H1 (cell line): ENCODE measurements around the gene VAX1. TPM values are rescaled to one million over a fixed set of nuclear protein-coding genes. Genes with fewer than 3 reads are reported as not detected.

ENCODE experiments used
- CTCF ChIA-PET: fragments of 300-600 bp; sonication (Branson Sonifier 250); formaldehyde crosslinking; loops from one replicate; lab custom pipeline; 2021; ENCODE audit not compliant: partially characterized antibody; lab: Charles Lee
- POLR2A ChIA-PET: fragments of 300-600 bp; sonication (Branson Sonifier 250); formaldehyde crosslinking; loops from one replicate; lab custom pipeline; 2021; ENCODE audit warnings: inconsistent platforms; ENCODE audit not compliant: partially characterized antibody; lab: Charles Lee
- DNase-seq, 2 experiments: peaks; one replicate each; pipeline versions ENCODE4 v3.0.0 to v3.0.0-alpha.2; 2010 to 2022; ENCODE audit warnings: low spot score in 2 of 2, low read depth in 1 of 2, mixed read lengths in 1 of 2
- FAIRE-seq: peaks from 2 replicates; lab custom pipeline; 2011; peaks lifted over from hg19 to GRCh38; lab: Jason Lieb, UNC
- H2AFZ ChIP-seq: 2 replicates; pipeline ENCODE4 v1.8.1; 2012; ENCODE audit warnings: low read length, inconsistent platforms
- H2AK5ac ChIP-seq: 2 replicates; pipeline ENCODE4 v1.6.1; 2013; ENCODE audit warnings: low read depth, low read length
- H2BK120ac ChIP-seq: replicated peaks from 2 replicates; pipeline ENCODE3; 2013; ENCODE audit warnings: low read depth, low read length, inconsistent platforms
- H2BK12ac ChIP-seq: 2 replicates; pipeline ENCODE4 v1.6.1; 2013; ENCODE audit warnings: low read depth, low read length
- H2BK15ac ChIP-seq: 2 replicates; pipeline ENCODE4 v1.6.1; 2013; ENCODE audit warnings: low read length
- H2BK20ac ChIP-seq: 2 replicates; pipeline ENCODE4 v1.6.1; 2013; ENCODE audit warnings: low read length
- H2BK5ac ChIP-seq: 2 replicates; pipeline ENCODE4 v1.6.1; 2013; ENCODE audit warnings: low read depth, low read length
- H3K14ac ChIP-seq: 2 replicates; pipeline ENCODE4 v1.6.1; 2013; ENCODE audit warnings: inconsistent platforms; ENCODE audit not compliant: insufficient read length
- H3K18ac ChIP-seq: 2 replicates; pipeline ENCODE4 v1.6.1; 2013; ENCODE audit warnings: low read length; ENCODE audit errors: extremely low read depth
- H3K23ac ChIP-seq: 2 replicates; pipeline ENCODE4 v1.6.1; 2013; ENCODE audit warnings: inconsistent platforms; ENCODE audit not compliant: insufficient read length
- H3K23me2 ChIP-seq: 2 replicates; pipeline ENCODE4 v1.6.1; 2013; ENCODE audit warnings: low read depth, low read length
- H3K27ac ChIP-seq: 2 replicates; pipeline ENCODE4 v1.6.1; 2011; ENCODE audit warnings: low read depth, low read length, inconsistent platforms
- H3K27me3 ChIP-seq, 4 experiments: replicated peaks in 1 of 4; 1 replicate in 1 of 4; 2 replicates in 3 of 4; pipeline versions ENCODE4 v1.6.1 to v1.8.1; 2011 to 2013; ENCODE audit warnings: low read length in 3 of 4, mild to moderate bottlenecking in 3 of 4, inconsistent platforms in 2 of 4, mixed read lengths in 2 of 4, moderate library complexity in 1 of 4; ENCODE audit not compliant: control insufficient read depth in 3 of 4, insufficient read depth in 3 of 4; ENCODE audit errors: extremely low read depth in 1 of 4
- H3K36me3 ChIP-seq, 4 experiments: 2 replicates each; pipeline versions ENCODE4 v1.6.1 to v1.8.1; 2011 to 2013; ENCODE audit warnings: mild to moderate bottlenecking in 4 of 4, low read length in 3 of 4, moderate library complexity in 2 of 4, control low read depth in 1 of 4, inconsistent platforms in 1 of 4; ENCODE audit not compliant: insufficient read depth in 4 of 4, control insufficient read depth in 2 of 4
- H3K4ac ChIP-seq: replicated peaks from 2 replicates; pipeline ENCODE3; 2013; ENCODE audit warnings: low read length, low read depth, mixed read lengths, inconsistent platforms; ENCODE audit not compliant: insufficient read length
- H3K4me1 ChIP-seq, 4 experiments: replicated peaks in 1 of 4; 1 replicate in 1 of 4; 2 replicates in 3 of 4; pipeline versions ENCODE4 v1.6.1 to v1.8.1; 2011 to 2013; ENCODE audit warnings: low read length in 3 of 4, inconsistent platforms in 2 of 4, mixed read lengths in 1 of 4; ENCODE audit not compliant: insufficient read depth in 4 of 4, control insufficient read depth in 3 of 4
- H3K4me2 ChIP-seq, 2 experiments: 2 replicates each; pipeline versions ENCODE4 v1.6.1 to v1.8.1; 2011 to 2013; ENCODE audit warnings: low read depth in 2 of 2, low read length in 2 of 2, control low read depth in 1 of 2, inconsistent platforms in 1 of 2, mild to moderate bottlenecking in 1 of 2; ENCODE audit not compliant: insufficient read depth in 1 of 2
- H3K4me3 ChIP-seq, 4 experiments: fragments of 200-600, 300-600 bp in 1 of 4; sonication (generic), shearing (Covaris generic), sonication (Bioruptor Twin) in 1 of 4; 2 replicates each; pipeline versions ENCODE4 v1.5.1 to v1.8.1; 2011 to 2016; ENCODE audit warnings: low read length in 4 of 4, low read depth in 3 of 4, control low read depth in 2 of 4, inconsistent platforms in 2 of 4, mild to moderate bottlenecking in 2 of 4, mixed read lengths in 1 of 4, moderate library complexity in 1 of 4; ENCODE audit not compliant: insufficient read depth in 2 of 4; ENCODE audit errors: extremely low read depth in 1 of 4
- H3K56ac ChIP-seq: replicated peaks from 2 replicates; pipeline ENCODE3; 2013; ENCODE audit warnings: low read depth, mild to moderate bottlenecking, mixed read lengths, low read length, inconsistent platforms; ENCODE audit not compliant: insufficient read length
- H3K79me1 ChIP-seq: 2 replicates; pipeline ENCODE4 v1.6.1; 2013; ENCODE audit warnings: low read depth, low read length, control low read depth
- H3K79me2 ChIP-seq, 2 experiments: 2 replicates each; pipeline versions ENCODE4 v1.6.1 to v1.8.1; 2012 to 2013; ENCODE audit warnings: low read length in 2 of 2, mild to moderate bottlenecking in 2 of 2, inconsistent platforms in 1 of 2; ENCODE audit not compliant: insufficient read depth in 2 of 2, control insufficient read depth in 1 of 2
- H3K9ac ChIP-seq, 4 experiments: replicated peaks in 1 of 4; 1 replicate in 1 of 4; 2 replicates in 3 of 4; pipeline versions ENCODE4 v1.6.1 to v1.8.1; 2011 to 2013; ENCODE audit warnings: low read depth in 3 of 4, low read length in 3 of 4, control low read depth in 2 of 4, mild to moderate bottlenecking in 2 of 4, moderate library complexity in 2 of 4, inconsistent platforms in 1 of 4; ENCODE audit errors: extremely low read depth in 1 of 4
- H3K9me3 ChIP-seq, 2 experiments: 2 replicates each; pipeline versions ENCODE4 v1.6.1 to v1.8.1; 2012 to 2013; ENCODE audit warnings: mild to moderate bottlenecking in 2 of 2, moderate library complexity in 2 of 2, control low read depth in 1 of 2, inconsistent platforms in 1 of 2, low read depth in 1 of 2, low read length in 1 of 2, mixed read lengths in 1 of 2; ENCODE audit not compliant: insufficient read depth in 2 of 2
- H4K20me1 ChIP-seq, 2 experiments: replicated peaks in 1 of 2; 2 replicates each; pipeline versions ENCODE3 to v1.8.1; 2011 to 2013; ENCODE audit warnings: inconsistent platforms in 2 of 2, low read length in 2 of 2, mild to moderate bottlenecking in 1 of 2; ENCODE audit not compliant: insufficient read depth in 2 of 2, control insufficient read depth in 1 of 2
- H4K5ac ChIP-seq: 2 replicates; pipeline ENCODE4 v1.6.1; 2013; ENCODE audit warnings: low read length, low read depth, mixed read lengths, inconsistent platforms; ENCODE audit not compliant: insufficient read length
- H4K8ac ChIP-seq: 2 replicates; pipeline ENCODE4 v1.8.0; 2013; ENCODE audit warnings: mild to moderate bottlenecking, moderate library complexity, low read length, inconsistent platforms; ENCODE audit not compliant: insufficient read depth; ENCODE audit errors: extremely low read depth
- H4K91ac ChIP-seq: replicated peaks from 2 replicates; pipeline ENCODE3; 2013; ENCODE audit warnings: low read length, mixed read lengths, inconsistent platforms; ENCODE audit not compliant: insufficient read length
- CTBP2 ChIP-seq: IDR thresholded peaks from 2 replicates; pipeline ENCODE4 v1.7.0; 2011; ENCODE audit warnings: borderline replicate concordance, mild to moderate bottlenecking, moderate library complexity, mixed read lengths, low read length; ENCODE audit not compliant: insufficient read depth, insufficient read length
- KDM1A ChIP-seq: fragments of 200-600, 300-600 bp; sonication (generic); IDR thresholded peaks from 2 replicates; pipeline ENCODE4 v1.7.1; 2016; ENCODE audit warnings: mild to moderate bottlenecking, low read length, borderline replicate concordance
- KDM4A ChIP-seq: IDR thresholded peaks from one replicate; pipeline ENCODE4 v1.7.1; 2012; ENCODE audit warnings: low read depth, mild to moderate bottlenecking, moderate library complexity, low read length, inconsistent platforms; ENCODE audit not compliant: severe bottlenecking
- NRF1 ChIP-seq: IDR thresholded peaks from 2 replicates; pipeline ENCODE4 v1.6.1; 2011; ENCODE audit warnings: mild to moderate bottlenecking, low read depth, low read length, improper control_type of control experiment
- PHF8 ChIP-seq: fragments of 200-600 bp; sonication (generic); conservative IDR thresholded peaks from 2 replicates; pipeline ENCODE4 v1.7.1; 2012; ENCODE audit warnings: low read depth, mild to moderate bottlenecking, inconsistent platforms, low read length, moderate library complexity
- POLR2AphosphoS5 ChIP-seq: IDR thresholded peaks from 2 replicates; pipeline ENCODE4 v1.6.1; 2011; ENCODE audit warnings: low read depth, low read length
- RNF2 ChIP-seq: fragments of 200-900, 300-1000 bp; sonication (generic); IDR thresholded peaks from 2 replicates; pipeline ENCODE4 v1.7.1; 2016; ENCODE audit warnings: borderline replicate concordance, low read depth, mild to moderate bottlenecking, antibody characterized with exemption, low read length; ENCODE audit not compliant: poor library complexity, severe bottlenecking; ENCODE audit errors: missing control alignments
- TAF1 ChIP-seq: IDR thresholded peaks from 2 replicates; pipeline ENCODE4 v1.6.1; 2011; ENCODE audit warnings: mild to moderate bottlenecking, low read depth, low read length
- WGBS, 2 experiments: shearing (Covaris generic) in 1 of 2; methylation state at CpG; one replicate each; pipeline versions ENCODE4 v1.1.6 to v1.1.7; 2013 to 2015; ENCODE audit warnings: low lambda C conversion rate in 2 of 2, mixed read lengths in 2 of 2, inconsistent platforms in 1 of 2, low coverage in 1 of 2, missing lambda C conversion rate in 1 of 2; ENCODE audit not compliant: insufficient replicate concordance in 2 of 2, insufficient coverage in 1 of 2, insufficient read length in 1 of 2; ENCODE audit errors: extremely low coverage in 1 of 2, missing lambda C conversion rate in 1 of 2; 5-methylcytosine and 5-hydroxymethylcytosine counted together
- polyA plus RNA-seq, 7 experiments: library from polyadenylated mRNA; depleted of rRNA in 3 of 7; stranded (reverse) in 5 of 7; unstranded in 2 of 7; fragments of >200 nt in 5 of 7; fragments of 200-250 nt in 2 of 7; gene quantifications; 1 replicate in 5 of 7; 2 replicates in 1 of 7; 4 replicates in 1 of 7; pipeline versions ENCODE4 v1.2.1 to v1.2.3, GENCODE V29; 2011 to 2013; ENCODE audit warnings: missing spikeins in 2 of 7, mixed read lengths in 2 of 7
- total RNA-seq: library from RNA; stranded (reverse); fragmentation: NEBNext Ultra II Directional; extraction: Animal tissue kit (Norgen Biotek cat#: 25700); gene quantifications from 2 replicates; pipeline ENCODE4 v1.2.1, GENCODE V29; 2021

Gene VAX1
- total and polyA plus RNA-seq, 2 of the 8 experiments (the other 6 are each of a cell fraction or from before 2014, with no cell fraction given): not detected

DNA sequence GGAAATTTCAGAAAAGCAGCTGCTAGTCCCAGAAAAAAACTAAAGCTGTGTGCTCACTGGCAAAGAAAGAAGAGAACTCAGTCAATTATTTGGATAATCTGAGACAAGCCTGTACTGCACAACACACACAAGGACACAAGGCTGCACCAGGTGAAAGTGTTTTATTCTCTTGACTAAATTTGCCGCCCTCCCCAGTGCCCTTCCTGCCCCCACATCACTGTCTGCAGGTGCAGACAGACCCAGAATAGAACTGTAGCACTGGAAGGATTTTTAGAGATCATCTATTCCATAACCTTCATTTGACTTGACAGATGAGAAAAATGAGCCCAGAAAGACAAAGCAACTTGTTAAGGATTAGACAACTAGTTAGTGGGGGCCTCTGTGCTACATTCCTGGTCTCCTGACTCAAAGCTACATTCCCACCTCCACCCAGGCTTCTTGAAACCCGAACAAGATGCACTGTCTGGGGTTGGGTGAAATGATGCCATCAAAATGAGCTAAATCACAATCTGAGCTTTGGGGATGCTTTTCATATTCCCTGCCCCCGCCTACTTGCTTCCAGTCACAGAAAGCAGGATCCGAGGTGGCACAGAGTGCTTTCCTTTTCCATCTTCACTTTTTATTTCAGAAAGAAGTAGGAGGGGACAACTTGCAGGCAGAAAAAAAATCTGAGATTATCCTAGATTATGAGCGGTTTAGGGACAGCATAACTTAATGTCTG lies 5.2 kb upstream of the VAX1 start:
- no peak overlapping the region for H4K8ac ChIP-seq
- no peak overlapping the region for H4K91ac ChIP-seq
- no peak overlapping the region for H2BK120ac ChIP-seq
- peaks cover 2 to 6% (median 4%) of the 10 kb centered on the region in 4 experiments; a peak in 5 of 7 replicates for H3K4me1 ChIP-seq
- peaks cover 0 to 6% (median 1%) of the 10 kb centered on the region in 4 experiments; a peak in 3 of 8 replicates for H3K36me3 ChIP-seq
- H3K27me3 ChIP-seq: peaks cover 75 to 96% (median 87%) of the 10 kb centered on the region in 4 experiments
- H3K9ac ChIP-seq: no peak overlapping the region
- no peak overlapping the region for H2BK5ac ChIP-seq
- TF ChIP-seq POLR2AphosphoS5 (no peak), NRF1 (no peak), TAF1 (no peak), CTBP2 (no peak), KDM1A (no peak), PHF8 (no peak), RNF2 (peak; percentile 30), KDM4A (no peak)
- H4K20me1 ChIP-seq: peaks cover 0 to 4% of the 10 kb centered on the region in 2 experiments
- no peak overlapping the region for H2AFZ ChIP-seq
- H2BK15ac ChIP-seq: no peak overlapping the region
- no peaks in the 10 kb centered on the region; the same call in 1 of the 2 replicates for H3K23me2 ChIP-seq
- H3K14ac ChIP-seq: no peak overlapping the region
- no peaks in the 10 kb centered on the region for H3K79me2 ChIP-seq
- no peak overlapping the region for H2BK12ac ChIP-seq
- CTCF ChIA-PET: interaction anchor here (0.6 to 13.8 kb wide), 3 partner anchors 9 to 23 kb away, joined by 3 to 212 read pairs (median 13); no protein-coding TSS in a partner anchor
- H3K4me3 ChIP-seq: no peak overlapping the region
- H2BK20ac ChIP-seq: no peak overlapping the region
- no peak overlapping the region for H3K4me2 ChIP-seq
- H3K23ac ChIP-seq: no peak overlapping the region
- peaks cover 7% of the 10 kb centered on the region in 2 experiments; a peak in 3 of 4 replicates for H3K9me3 ChIP-seq
- POLR2A ChIA-PET: no interaction called here
- no peak for FAIRE-seq
- no peaks in the 10 kb centered on the region for H3K79me1 ChIP-seq
- H3K56ac ChIP-seq: no peak overlapping the region
- 70% methylated on average over 5 of the region's 5 CpGs; no CpG with 5 or more reads in 1 of the 2 experiments for WGBS, 2 experiments
- H3K27ac ChIP-seq: no peak overlapping the region
- H3K18ac ChIP-seq: no peak overlapping the region
- DNase-seq: no peak
- H2AK5ac ChIP-seq: no peak overlapping the region
- no peak overlapping the region for H4K5ac ChIP-seq
- no peak overlapping the region for H3K4ac ChIP-seq
